ENCODE measurements around the gene LILRA5. TPM values are rescaled to one million over a fixed set of nuclear protein-coding genes. Genes with fewer than 3 reads are reported as not detected.

LILRA5 gene
- total and polyA plus RNA-seq, 2 donors (not counting 1 experiment from before 2014, with no cell fraction given) = 1.8 TPM; not detected in 1

DNA sequence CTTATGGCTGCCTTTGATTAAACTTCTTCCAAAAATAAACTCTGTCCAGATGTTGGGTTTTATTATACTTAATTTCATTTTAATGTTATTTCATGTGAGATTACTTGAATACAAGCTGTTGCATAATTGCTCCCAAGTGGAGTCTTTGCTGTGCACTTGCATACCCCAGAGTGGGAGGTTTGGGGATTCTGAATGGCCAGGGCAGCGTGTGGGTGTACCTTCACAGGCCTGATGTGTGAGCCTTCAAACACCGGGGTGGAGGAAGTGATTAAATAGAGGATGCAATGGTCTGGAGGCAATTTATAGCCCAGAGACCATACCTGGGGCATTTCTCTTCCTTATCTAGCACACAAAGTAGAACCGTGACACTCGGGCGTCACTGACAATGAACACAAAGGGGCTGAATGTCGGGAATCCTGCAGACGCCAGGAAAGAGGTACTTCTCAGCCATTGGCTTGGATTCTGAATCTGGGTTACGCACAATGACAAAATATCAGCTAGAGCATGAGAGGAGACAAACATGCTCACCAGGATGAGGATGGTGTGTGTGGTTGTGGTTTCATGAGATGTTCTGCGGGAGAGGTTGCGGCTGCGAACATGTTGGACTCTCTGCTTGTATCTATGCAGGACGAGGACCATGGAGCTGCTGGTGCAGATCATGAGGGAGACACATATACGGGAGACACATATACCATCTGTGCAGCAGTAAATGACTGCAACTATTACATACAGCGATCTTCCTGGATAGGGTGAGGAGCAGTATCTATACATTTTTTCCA lies 7.1 kb upstream of the LILRA5 start:
- CTCF ChIA-PET = interaction anchor here (1.2 to 13.5 kb wide), 7 partner anchors 22 to 70 kb away, joined by 3 to 235 read pairs (median 8); no protein-coding TSS in a partner anchor

More for the DNA sequence above, 7.1 kb upstream of the LILRA5 start:
- peaks cover 17% of the 10 kb centered on the region for H3K27me3 Mint-ChIP-seq
- Histone ChIP-seq H3K27me3 (replicated peaks in 1 of 4; ENCODE audit: control extremely low read depth in 1 of 4, control insufficient read depth in 3 of 4, insufficient read depth in 4 of 4, low read length in 3 of 4) (peaks cover 0 to 14% (median 5%) of the 10 kb centered on the region in 4 experiments), H3K79me2 (ENCODE audit: control insufficient read depth, insufficient read depth, low read length) (no peaks in the 10 kb centered on the region), H3K36me3 (replicated peaks in 1 of 2; ENCODE audit: control extremely low read depth in 1 of 2, control insufficient read depth in 1 of 2, extremely low read depth in 1 of 2, insufficient read depth in 2 of 2, low read length in 1 of 2) (no peaks in the 10 kb centered on the region), H3K9me3 (ENCODE audit: control extremely low read depth in 1 of 3, control insufficient read depth in 2 of 3, insufficient read depth in 1 of 3, low read length in 2 of 3) (no peaks in the 10 kb centered on the region), H4K20me1 (ENCODE audit: control insufficient read depth, insufficient read depth, low read length, poor library complexity, severe bottlenecking) (no peaks in the 10 kb centered on the region), H3K4me2 (replicated peaks; ENCODE audit: low read depth, low read length, poor library complexity, severe bottlenecking) (no peak overlapping the region), H3K9ac (ENCODE audit: low read length) (no peak overlapping the region), H3K4me3 (ENCODE audit: control extremely low read depth in 1 of 5, extremely low read depth in 1 of 5, insufficient read depth in 1 of 5, low read depth in 2 of 5, low read length in 4 of 5) (no peak overlapping the region), H2AFZ (ENCODE audit: insufficient read depth, low read depth, low read length, poor library complexity, severe bottlenecking) (no peak overlapping the region), H3K27ac (ENCODE audit: low read length in 2 of 2) (no peak overlapping the region), H3K4me1 (ENCODE audit: control insufficient read depth in 2 of 2, insufficient read depth in 2 of 2, low read length in 2 of 2) (peaks cover 13 to 20% of the 10 kb centered on the region in 2 donors)
- H3K9me3 Mint-ChIP-seq (ENCODE audit: insufficient read depth) = no peaks in the 10 kb centered on the region
- DNase-seq (no peak), ATAC-seq (ENCODE audit: low read depth) (no peak)
- intact Hi-C loops (cut with micrococcal nuclease) = no loop called here
- H3K27ac Mint-ChIP-seq = peak overlapping the region; percentile 60
- H3K4me3 Mint-ChIP-seq = peak overlapping the region; percentile 27
- WGBS (ENCODE audit: insufficient coverage) = 98% methylated on average over 6 of the region's 14 CpGs
- TF ChIP-seq EZH2 (IDR thresholded peaks at IDR 0.05; ENCODE audit: borderline replicate concordance, insufficient read depth, low read depth, low read length, poor library complexity, severe bottlenecking) = no peak
- TF ChIP-seq, protein P1, sequence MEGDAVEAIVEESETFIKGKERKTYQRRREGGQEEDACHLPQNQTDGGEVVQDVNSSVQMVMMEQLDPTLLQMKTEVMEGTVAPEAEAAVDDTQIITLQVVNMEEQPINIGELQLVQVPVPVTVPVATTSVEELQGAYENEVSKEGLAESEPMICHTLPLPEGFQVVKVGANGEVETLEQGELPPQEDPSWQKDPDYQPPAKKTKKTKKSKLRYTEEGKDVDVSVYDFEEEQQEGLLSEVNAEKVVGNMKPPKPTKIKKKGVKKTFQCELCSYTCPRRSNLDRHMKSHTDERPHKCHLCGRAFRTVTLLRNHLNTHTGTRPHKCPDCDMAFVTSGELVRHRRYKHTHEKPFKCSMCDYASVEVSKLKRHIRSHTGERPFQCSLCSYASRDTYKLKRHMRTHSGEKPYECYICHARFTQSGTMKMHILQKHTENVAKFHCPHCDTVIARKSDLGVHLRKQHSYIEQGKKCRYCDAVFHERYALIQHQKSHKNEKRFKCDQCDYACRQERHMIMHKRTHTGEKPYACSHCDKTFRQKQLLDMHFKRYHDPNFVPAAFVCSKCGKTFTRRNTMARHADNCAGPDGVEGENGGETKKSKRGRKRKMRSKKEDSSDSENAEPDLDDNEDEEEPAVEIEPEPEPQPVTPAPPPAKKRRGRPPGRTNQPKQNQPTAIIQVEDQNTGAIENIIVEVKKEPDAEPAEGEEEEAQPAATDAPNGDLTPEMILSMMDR (IDR thresholded peaks at IDR 0.05) = no peak
- POLR2A ChIA-PET = no interaction called here
- H3K4me1 Mint-ChIP-seq = peaks cover 22% of the 10 kb centered on the region
